HG02588 (cell line): ENCODE measurements around the gene SEC14L5.

Experiments used
- ATAC-seq: cut with Tn5 transposase; IDR thresholded peaks from one replicate; pipeline ENCODE4 v1.9.1; 2021; ENCODE audit warnings: mild to moderate bottlenecking, moderate library complexity; ENCODE audit not compliant: unreplicated experiment

The SEC14L5 gene

DNA sequence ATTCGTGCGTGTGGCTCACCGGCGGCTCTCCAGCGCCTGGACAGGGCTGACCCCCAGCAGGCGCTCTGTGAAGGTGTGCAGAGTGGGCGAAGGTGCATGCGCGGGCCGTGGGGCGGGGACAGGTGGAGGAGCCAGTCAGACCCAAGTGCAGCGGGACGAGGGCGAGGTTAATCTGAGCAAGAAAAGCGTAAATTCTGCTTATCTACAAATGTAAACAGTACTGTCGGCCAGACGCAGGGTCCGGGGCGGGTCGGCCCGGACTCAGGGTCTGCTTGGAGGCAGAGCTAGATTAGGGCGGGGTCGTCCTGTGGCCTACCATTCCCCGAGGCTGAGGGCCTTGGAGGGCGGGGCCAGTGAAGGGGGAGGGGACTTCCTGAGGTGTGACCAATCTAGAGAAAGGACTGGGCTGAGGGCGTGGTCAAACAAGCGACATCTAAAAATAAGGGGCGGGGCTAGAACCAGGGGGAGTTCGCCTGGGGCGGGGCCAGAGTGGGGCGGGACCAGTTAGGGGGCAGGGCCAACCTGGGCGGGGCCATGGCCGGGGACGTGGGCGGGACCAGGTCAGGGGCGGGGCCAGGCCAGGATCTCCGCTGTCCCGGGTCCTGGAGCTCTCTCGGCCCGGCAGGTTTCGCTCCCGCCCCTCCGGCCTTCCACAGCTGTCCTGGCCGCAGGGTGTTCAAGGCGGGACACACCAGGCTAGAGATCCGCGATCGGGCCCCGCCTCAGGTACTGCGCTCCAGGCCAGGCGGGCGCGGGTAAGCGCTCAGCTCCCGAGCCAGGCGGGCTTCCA lies at the start of gene SEC14L5:
SEC14L5 (plus strand) TSS at position 611 of the 790 bp plus-strand sequence. CDS start 994 bp downstream, outside the sequence.
- ATAC-seq: peak; percentile 65

- ATAC-seq: no peak
Observed at GRCh38 chr16:4908854-4909401, 49.2 kb upstream of the SEC14L5 start.

DNA sequence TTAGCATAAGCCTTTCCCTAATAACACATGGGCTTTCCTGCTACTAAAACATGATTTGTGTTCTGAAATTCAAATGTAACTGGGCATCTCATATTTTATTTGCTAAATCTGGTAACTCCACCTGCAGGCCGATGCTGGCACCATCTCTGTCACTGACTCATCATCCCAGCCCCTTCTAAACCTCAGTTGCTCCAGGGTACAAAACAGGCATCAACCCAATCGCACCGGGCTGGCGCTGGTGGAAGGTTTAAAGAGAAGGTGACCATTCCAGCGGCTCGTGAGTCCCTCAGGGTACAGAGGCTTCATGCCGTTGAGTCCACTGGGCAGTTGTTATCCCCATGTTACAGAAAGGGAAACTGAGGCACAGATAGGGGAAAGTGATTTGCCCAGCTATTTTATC lies 48.3 kb upstream of the SEC14L5 start:
- ATAC-seq: no peak

- ATAC-seq: no peak
Observed at GRCh38 chr16:4910828-4911227, 47.3 kb upstream of the SEC14L5 start.

DNA sequence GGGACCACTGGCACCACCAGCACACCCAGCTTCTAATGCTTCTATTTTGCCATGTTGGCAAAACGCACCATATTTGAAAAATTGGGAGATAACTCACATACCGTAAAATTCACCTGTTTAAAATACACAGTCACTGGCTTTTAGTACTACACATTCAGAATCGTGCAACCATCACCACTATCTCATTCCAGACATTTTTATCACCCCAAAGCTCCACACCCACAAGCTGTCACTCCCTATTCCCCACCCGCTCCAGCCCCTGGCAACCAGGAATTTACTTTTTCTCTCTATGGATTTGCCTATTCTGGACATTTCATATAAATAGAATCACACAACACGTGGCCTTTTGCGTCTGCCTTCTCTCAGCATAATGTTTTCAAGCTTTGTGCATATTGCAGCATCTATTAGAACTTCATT lies 46.2 kb upstream of the SEC14L5 start:
- no peak for ATAC-seq

DNA sequence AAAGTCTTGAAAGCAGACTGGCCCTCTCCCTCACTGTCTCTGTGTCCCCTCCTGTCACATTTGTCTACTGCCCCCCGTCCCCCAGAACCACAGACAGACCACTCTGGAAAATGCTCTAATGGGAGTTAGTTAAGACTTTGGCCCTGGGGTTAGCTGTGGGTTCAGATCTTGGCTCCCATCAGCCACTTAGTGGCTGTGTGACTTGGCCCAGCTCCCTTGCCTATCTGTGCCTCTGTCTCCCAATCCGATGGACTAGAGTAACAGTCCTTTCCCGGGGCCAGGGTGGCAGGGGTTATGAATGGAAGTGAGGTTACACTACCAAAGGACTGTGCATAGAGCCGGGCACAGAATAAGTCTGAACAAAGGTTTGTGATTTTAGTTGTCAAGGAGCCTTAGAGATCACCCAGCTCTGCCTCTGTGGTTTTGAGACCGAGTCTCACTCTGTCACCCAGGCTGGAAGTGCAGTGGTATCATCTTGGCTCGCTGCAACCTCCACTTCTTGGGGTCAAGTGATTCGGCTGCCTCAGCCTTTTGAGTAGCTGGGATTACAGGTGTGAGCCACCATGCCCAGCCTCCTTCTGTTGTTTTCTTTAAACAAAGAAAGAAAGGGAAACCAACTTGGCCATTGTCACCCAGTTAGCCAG lies 44.9 kb upstream of the SEC14L5 start:
- ATAC-seq: no peak

DNA sequence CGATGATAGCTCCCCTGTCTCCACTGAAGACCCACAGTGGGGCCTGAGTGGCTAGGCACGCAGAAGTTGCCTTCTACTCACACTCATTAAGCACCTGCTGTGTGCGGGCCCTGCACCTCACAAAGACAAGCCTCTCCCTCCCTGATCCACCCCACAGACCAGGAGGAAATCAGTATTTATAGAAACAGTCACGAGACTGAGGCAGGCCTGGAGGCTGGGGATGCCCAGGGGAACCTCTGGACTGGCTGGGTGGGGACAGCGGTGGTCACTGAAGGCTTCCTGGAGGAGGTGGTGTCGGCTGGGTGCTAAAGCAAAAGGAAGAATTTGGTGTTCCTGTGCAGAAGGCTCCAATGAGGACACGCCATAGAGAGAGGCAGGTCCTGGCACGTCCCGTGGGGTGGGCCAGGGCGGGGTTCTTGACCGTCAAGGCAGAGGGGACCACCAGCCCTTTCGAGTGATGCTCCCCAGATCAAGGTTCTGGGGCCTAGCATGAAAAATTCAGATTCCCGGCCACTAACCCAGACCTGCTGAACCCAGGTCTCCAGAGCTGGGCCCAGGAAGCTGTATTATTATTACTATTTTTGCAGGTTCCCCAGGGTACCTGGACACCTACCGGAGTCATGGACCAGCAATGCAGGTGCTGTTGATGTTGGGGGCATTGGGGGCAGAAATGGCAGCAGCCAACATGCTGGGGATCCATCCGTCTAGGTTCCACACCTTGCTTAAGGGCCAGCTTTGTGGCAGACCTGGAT lies 44.2 kb upstream of the SEC14L5 start:
- ATAC-seq: no peak

GRCh38 chr16:4914528-4915225 lies 43.5 kb upstream of the SEC14L5 start:
- ATAC-seq: no peak

GRCh38 chr16:4915226-4915761 lies 42.8 kb upstream of the SEC14L5 start:
- no peak for ATAC-seq

DNA sequence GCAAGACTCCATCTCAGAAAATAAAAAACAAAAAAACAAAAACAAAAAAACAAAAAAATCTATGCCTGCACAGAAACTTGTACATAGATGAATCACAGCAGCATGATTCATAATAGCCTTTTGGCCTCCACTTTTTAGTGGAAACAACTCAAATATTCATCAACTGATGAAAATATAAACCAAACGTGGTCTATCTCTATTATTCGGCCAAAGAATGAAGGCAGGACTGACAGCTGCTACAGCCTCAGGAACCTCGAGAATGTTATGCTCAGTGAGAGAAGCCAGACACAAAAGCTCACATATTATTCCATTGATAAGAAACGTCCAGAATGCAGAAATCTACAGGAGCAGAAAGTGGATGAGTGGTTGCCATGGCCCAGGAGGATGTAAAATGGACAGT lies 41.0 kb upstream of the SEC14L5 start:
- no peak for ATAC-seq

DNA sequence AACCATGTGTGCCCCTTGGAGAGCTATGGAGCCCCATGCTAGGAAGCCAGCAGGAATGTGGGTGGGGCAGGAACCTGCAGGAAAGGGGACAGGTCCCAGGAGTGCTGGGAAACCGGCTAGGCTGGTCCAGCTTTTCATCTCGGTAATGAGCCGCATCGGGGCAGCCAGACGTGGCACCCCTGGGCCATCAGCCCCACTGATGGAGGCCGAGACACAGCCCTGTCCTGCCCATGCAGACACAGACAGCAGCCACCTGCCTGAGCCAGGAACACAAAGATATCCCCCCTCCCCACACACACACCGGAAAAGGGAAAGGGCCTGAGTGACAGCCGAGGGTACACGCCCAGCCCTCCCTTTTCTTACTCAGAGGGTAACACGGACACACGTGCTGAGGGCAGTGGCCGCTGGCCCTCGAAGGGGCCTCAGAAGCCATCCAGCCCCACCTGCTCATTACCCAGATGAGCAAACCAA lies 39.3 kb upstream of the SEC14L5 start:
- no peak for ATAC-seq

GRCh38 chr16:4920826-4921225 lies 37.3 kb upstream of the SEC14L5 start:
- ATAC-seq: no peak

DNA sequence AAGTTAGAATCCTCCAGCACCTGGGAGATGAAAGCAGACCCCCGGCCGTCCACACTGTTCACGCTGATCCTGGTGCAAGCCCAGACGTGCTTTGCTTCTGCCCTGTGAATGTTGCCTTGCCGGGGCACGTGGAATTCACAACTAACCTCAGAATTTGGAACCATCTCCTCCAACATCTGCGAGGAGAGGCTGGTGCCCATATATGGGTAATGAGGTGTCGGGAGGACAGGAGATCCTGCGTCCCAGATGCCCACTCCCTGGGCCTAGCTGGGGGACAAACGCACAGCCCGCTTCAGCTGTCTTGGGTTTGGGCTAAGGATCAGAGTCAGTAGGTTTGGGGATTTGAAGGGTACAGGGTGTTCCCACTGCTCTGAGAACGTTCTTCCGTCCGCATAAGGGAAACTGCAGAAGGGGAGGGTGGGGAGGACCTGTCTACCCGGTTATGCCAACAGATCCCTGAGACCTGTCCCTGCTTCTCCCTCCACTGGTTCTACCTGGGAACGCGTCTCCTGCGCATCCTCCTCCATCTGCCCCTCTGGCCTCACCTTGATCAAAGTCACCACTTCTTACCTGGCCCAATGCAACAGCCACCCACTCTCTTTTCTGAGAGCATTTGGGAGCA lies 35.3 kb upstream of the SEC14L5 start:
- no peak for ATAC-seq

GRCh38 chr16:4923853-4924252 lies 34.3 kb upstream of the SEC14L5 start:
- no peak for ATAC-seq

- ATAC-seq: no peak
Observed at GRCh38 chr16:4924593-4925292, 33.4 kb upstream of the SEC14L5 start.

DNA sequence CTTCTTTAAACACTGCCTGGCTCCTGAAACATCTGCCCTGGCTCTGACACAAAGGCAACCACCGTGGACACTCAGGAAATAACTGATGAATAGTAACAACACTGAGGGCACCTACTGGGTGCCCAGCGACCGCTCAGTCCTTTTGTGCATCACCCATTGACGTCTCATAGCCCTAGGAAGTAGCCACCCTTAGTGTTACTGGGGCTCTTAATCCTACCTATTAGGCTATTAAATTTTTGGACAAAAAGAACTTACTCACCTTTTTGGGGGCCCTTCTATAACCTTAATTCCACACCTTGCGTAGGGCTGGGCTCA lies 32.9 kb upstream of the SEC14L5 start:
- ATAC-seq: no peak

- no peak for ATAC-seq
Observed at GRCh38 chr16:4925791-4926190, 32.3 kb upstream of the SEC14L5 start.

DNA sequence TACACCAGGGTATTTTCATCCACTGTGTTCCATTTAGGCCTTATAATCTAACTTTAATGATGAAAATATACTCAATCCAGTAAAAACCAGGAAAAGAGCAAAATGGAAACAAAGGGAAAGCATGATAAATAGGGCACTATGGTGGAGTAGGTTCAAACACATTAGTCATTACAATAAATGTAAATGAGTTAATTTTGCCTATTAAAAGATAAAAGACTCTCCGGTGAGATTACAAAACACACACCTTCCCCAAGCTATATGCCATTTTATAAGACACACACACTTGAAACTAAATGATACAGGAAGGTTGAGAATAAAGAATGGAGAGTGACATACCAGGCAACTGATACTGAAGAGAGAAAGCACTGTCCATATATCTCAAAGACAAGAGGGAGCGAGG lies 31.2 kb upstream of the SEC14L5 start:
- no peak for ATAC-seq

DNA sequence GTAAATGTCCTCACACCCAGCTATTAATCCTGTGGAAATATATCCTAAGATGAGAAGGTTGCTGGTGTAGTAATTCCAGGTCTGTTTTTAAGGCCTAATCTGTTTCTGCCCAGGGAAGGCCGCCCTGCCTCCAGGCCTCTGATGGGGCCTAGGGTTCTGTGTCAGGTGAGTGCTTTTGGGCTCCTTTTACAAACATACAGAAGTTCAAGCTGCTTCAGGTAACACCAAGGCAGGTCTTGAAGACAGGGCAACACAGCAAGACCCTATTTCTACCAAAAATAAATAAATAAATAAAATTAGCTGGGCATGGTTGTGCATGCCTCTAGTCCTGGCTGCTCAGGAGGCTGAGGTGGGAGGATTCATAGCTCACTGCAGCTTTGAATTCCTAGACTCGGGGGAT lies 30.5 kb upstream of the SEC14L5 start:
- no peak for ATAC-seq

DNA sequence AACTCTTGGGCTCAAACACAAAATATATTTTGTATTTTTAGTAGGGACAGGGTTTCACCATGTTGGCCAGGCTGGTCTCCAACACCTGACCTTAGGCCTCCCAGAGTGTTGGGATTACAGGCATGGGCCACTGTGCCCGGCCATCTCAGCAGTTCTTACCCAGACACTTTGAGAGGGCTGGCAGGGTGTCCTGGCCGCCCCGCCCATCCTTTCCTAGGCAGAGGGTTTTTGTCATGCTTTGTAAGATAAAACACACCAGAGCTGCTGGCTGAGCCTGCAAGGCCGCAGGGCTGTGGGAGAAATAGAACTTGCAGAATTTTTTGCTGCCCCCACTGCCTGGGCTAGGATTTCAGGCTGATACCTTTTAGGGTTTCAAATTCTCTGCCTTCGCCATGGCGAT lies 29.9 kb upstream of the SEC14L5 start:
- no peak for ATAC-seq
